ENCODE results near the gene MORN1. TPM values are rescaled to one million over a fixed set of nuclear protein-coding genes. Genes with fewer than 3 reads are reported as not detected.

MORN1 gene
- total RNA-seq, 1 donor from 2014 or later, result 12.1 TPM

- no peak for DNase-seq (ENCODE audit: low spot score)
- H3K27ac Mint-ChIP-seq (ENCODE audit: unreplicated experiment), result no peak overlapping the region
- TF ChIP-seq CTCF (IDR thresholded peaks at IDR 0.05; ENCODE audit: unreplicated experiment), result no peak
- no peaks in the 10 kb centered on the region for H3K4me1 Mint-ChIP-seq (ENCODE audit: unreplicated experiment)
- no peak overlapping the region for H3K4me3 Mint-ChIP-seq (ENCODE audit: unreplicated experiment)
- H3K27me3 Mint-ChIP-seq (ENCODE audit: unreplicated experiment), result peaks cover 2% of the 10 kb centered on the region
- no peaks in the 10 kb centered on the region for H3K9me3 Mint-ChIP-seq (ENCODE audit: unreplicated experiment)
- no peaks in the 10 kb centered on the region for H3K36me3 Mint-ChIP-seq (ENCODE audit: low read depth, unreplicated experiment)
Measured at GRCh38 chr1:2373551-2374251, 17.7 kb downstream of the MORN1 start.

DNA sequence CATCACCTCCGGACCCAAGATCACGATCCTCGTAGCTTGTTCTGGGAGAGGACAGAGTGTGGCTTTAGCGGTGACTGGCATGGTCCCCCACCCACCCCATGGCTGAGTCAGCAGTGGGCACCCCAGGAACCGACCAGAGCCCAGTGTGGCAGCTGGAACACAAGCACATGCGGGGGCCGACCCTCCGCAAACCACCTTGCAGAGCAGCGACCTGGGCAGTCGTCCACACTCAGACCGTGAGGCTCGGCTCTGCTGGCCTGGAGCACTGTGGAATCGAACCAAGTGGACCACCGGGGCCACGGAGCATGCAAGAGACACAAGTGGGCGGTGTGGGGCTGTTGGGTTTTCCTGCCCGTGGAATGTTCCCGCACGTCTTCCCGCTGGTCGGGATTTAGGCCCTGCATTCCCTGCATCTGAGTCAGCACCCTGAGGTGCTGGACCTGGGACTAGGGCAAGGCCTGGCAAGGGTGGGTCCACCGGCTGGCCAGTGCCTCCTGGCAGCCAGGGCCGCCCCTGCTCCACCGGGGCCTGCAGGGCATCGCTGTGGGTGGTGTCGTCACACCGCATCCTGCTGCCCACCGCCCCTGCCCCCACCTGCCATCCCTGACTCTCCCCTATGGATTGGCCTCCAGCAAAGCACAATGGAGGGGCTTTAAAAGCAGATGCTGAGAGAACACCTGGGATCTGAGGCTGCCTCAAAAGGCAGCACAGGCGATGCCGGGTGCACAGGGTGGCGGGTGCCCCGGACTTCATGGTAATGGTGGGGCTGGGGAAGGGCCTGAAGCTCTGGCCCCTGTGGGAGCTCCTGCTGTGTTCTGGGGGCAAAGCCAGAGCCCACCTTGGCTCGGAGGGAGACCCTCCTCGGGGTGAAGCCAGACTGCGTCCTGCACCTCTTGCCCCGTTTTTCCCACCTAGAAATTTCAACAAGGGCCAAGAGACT, 18.5 kb downstream of the MORN1 start:
- DNase-seq (ENCODE audit: low spot score), result no peak
- H3K27ac Mint-ChIP-seq (ENCODE audit: unreplicated experiment), result no peak overlapping the region
- H3K36me3 Mint-ChIP-seq (ENCODE audit: low read depth, unreplicated experiment), result peaks cover 3% of the 10 kb centered on the region
- no peaks in the 10 kb centered on the region for H3K4me1 Mint-ChIP-seq (ENCODE audit: unreplicated experiment)
- no peak overlapping the region for H3K4me3 Mint-ChIP-seq (ENCODE audit: unreplicated experiment)
- H3K9me3 Mint-ChIP-seq (ENCODE audit: unreplicated experiment), result no peaks in the 10 kb centered on the region
- H3K27me3 Mint-ChIP-seq (ENCODE audit: unreplicated experiment), result peaks cover 2% of the 10 kb centered on the region
- TF ChIP-seq CTCF (IDR thresholded peaks at IDR 0.05; ENCODE audit: unreplicated experiment), result no peak

- H3K4me3 Mint-ChIP-seq (ENCODE audit: unreplicated experiment), result no peak overlapping the region
- H3K9me3 Mint-ChIP-seq (ENCODE audit: unreplicated experiment), result no peaks in the 10 kb centered on the region
- DNase-seq (ENCODE audit: low spot score), result no peak
- no peak for TF ChIP-seq CTCF (IDR thresholded peaks at IDR 0.05; ENCODE audit: unreplicated experiment)
- peaks cover 1% of the 10 kb centered on the region for H3K27me3 Mint-ChIP-seq (ENCODE audit: unreplicated experiment)
- peak overlapping the region; percentile 23 for H3K27ac Mint-ChIP-seq (ENCODE audit: unreplicated experiment)
- H3K4me1 Mint-ChIP-seq (ENCODE audit: unreplicated experiment), result no peaks in the 10 kb centered on the region
- H3K36me3 Mint-ChIP-seq (ENCODE audit: low read depth, unreplicated experiment), result peaks cover 7% of the 10 kb centered on the region
Measured at GRCh38 chr1:2368053-2368744, 23.2 kb downstream of the MORN1 start.

- H3K9me3 Mint-ChIP-seq (ENCODE audit: unreplicated experiment), result peaks cover 3% of the 10 kb centered on the region
- no peaks in the 10 kb centered on the region for H3K4me1 Mint-ChIP-seq (ENCODE audit: unreplicated experiment)
- no peak for DNase-seq (ENCODE audit: low spot score)
- H3K36me3 Mint-ChIP-seq (ENCODE audit: low read depth, unreplicated experiment), result peaks cover 7% of the 10 kb centered on the region
- peaks cover 1% of the 10 kb centered on the region for H3K27me3 Mint-ChIP-seq (ENCODE audit: unreplicated experiment)
- no peak for TF ChIP-seq CTCF (IDR thresholded peaks at IDR 0.05; ENCODE audit: unreplicated experiment)
- no peak overlapping the region for H3K4me3 Mint-ChIP-seq (ENCODE audit: unreplicated experiment)
- no peak overlapping the region for H3K27ac Mint-ChIP-seq (ENCODE audit: unreplicated experiment)
Measured at GRCh38 chr1:2363847-2364513, 27.4 kb downstream of the MORN1 start.

Measured in endothelial cell (in vitro differentiated cells).